Vagina (tissue), 2 donors: ENCODE data around the gene BUB1B.

Experiments
- CTCF ChIP-seq, 3 experiments: fragments of 450-650 bp in 2 of 3; fragments of 200-600 bp in 1 of 3; sonication (generic) in 1 of 3; IDR thresholded peaks; one replicate each; pipeline ENCODE4 v1.5.1; 2017 to 2019; ENCODE audit warnings: antibody characterized with exemption in 3 of 3, mild to moderate bottlenecking in 2 of 3, moderate library complexity in 2 of 3
- POLR2A ChIP-seq, 2 donors: fragments of 450-650 bp; IDR thresholded peaks; one replicate each; pipeline ENCODE4 v1.6.1; 2017; ENCODE audit warnings: antibody characterized with exemption in 2 of 2, mild to moderate bottlenecking in 2 of 2, moderate library complexity in 2 of 2
- POLR2AphosphoS5 ChIP-seq, 2 donors: sonication (generic); formaldehyde crosslinking; IDR thresholded peaks; one replicate each; pipeline ENCODE4 v1.9.0; 2017; ENCODE audit warnings: antibody characterized with exemption in 2 of 2, mild to moderate bottlenecking in 2 of 2, low read depth in 1 of 2; ENCODE audit not compliant: insufficient read depth in 1 of 2

- no peak for TF ChIP-seq CTCF (IDR thresholded peaks at IDR 0.05)
- TF ChIP-seq POLR2A (IDR thresholded peaks at IDR 0.05), result no peak
- no peak for TF ChIP-seq POLR2AphosphoS5 (IDR thresholded peaks at IDR 0.05; ENCODE audit: insufficient read depth in 1 of 2, low read depth in 1 of 2)
Observed at GRCh38 chr15:40121911-40122638, 38.8 kb upstream of the BUB1B start.
